ENCODE measurements around the gene ABO. TPM values are rescaled to one million over a fixed set of nuclear protein-coding genes. Genes with fewer than 3 reads are reported as not detected.
"Not testable (repeated sequence)": the region's sequence is repeated elsewhere in the genome, so short reads cannot be mapped to it uniquely, and the experiment has no call there.

ABO gene
- total RNA-seq, 1 donor from 2014 or later, result 0.17 TPM

DNA sequence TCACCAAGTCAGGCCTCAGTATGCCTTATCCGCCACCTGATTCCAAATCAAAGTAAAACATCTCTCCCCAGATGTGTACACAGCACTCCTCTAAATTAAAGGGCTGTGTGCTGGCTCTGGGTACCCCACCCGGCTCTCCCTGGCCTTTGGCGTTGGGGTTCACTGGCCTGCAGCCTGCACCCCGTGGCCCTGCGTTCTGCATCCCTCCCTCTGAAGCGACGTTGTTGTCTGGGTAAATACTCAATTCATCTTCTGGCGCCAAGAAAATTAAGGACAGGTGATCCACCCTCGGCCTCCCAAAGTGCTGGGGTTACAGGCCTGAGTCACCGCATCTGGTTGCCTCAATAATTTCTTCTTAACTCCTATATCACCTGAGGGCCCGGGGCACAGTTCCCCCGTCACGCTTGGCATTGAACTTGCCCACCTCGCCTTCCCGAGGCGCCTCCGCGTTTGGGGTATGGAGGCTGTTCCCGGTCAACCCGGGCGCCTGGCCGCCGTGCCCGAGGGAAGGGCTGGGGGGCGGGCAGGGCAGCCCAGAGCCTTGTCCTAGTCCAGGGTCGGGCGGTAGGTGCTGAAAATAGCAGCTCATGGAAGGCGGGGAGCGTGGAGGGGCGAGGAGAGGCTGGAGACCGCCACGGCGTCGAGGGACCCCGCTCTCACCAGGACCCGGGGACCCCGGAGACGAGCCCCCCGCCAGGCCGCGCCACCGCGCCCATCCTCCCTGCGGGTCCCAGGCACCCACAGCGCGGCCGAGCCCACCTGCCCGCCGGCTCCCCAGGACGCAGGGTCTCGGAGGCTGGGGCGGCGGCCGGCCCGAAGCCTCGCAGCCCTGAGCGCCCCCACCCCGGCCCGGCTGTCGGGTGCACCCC, 531 bp downstream of the ABO start:
- Mint-ChIP-seq H3K4me3 (ENCODE audit: unreplicated experiment) (no peak overlapping the region), H3K9me3 (ENCODE audit: low read depth) (peaks cover 6% of the 10 kb centered on the region), H3K27me3 (ENCODE audit: low read depth) (peaks cover 55% of the 10 kb centered on the region), H3K27ac (ENCODE audit: unreplicated experiment) (no peak overlapping the region), H3K36me3 (ENCODE audit: low read depth) (no peaks in the 10 kb centered on the region), H3K4me1 (ENCODE audit: low read depth) (peaks cover 3% of the 10 kb centered on the region)
- no peak for DNase-seq (ENCODE audit: low spot score)
- TF ChIP-seq, protein P1, sequence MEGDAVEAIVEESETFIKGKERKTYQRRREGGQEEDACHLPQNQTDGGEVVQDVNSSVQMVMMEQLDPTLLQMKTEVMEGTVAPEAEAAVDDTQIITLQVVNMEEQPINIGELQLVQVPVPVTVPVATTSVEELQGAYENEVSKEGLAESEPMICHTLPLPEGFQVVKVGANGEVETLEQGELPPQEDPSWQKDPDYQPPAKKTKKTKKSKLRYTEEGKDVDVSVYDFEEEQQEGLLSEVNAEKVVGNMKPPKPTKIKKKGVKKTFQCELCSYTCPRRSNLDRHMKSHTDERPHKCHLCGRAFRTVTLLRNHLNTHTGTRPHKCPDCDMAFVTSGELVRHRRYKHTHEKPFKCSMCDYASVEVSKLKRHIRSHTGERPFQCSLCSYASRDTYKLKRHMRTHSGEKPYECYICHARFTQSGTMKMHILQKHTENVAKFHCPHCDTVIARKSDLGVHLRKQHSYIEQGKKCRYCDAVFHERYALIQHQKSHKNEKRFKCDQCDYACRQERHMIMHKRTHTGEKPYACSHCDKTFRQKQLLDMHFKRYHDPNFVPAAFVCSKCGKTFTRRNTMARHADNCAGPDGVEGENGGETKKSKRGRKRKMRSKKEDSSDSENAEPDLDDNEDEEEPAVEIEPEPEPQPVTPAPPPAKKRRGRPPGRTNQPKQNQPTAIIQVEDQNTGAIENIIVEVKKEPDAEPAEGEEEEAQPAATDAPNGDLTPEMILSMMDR (IDR thresholded peaks at IDR 0.05), result no peak

DNA sequence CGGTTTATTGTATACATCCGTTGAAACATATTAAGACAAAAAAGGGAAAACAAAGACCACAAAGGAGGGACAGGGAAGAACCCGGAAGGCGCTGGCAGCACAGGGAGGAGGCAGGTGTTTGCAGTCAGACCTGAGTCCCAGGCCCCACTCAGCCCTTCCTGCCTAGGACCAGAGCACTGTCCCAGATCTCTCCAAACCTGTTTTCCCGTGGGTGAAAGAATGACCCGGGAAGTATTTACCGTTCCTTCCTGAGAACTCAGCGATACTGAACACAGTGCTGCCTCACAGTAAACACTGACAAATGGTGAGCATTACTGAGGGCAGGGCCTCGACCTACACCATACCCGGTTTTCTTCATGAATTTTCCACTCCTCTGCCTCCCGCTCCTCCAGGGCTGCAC, 1.2 kb downstream of the ABO start:
- Mint-ChIP-seq H3K27ac (ENCODE audit: unreplicated experiment) (no peak overlapping the region), H3K4me3 (ENCODE audit: unreplicated experiment) (no peak overlapping the region), H3K9me3 (ENCODE audit: low read depth) (peaks cover 3% of the 10 kb centered on the region), H3K27me3 (ENCODE audit: low read depth) (peaks cover 57% of the 10 kb centered on the region), H3K36me3 (ENCODE audit: low read depth) (no peaks in the 10 kb centered on the region), H3K4me1 (ENCODE audit: low read depth) (peaks cover 3% of the 10 kb centered on the region)
- TF ChIP-seq, protein P1 (IDR thresholded peaks at IDR 0.05), result no peak
- DNase-seq (ENCODE audit: low spot score), result no peak

DNA sequence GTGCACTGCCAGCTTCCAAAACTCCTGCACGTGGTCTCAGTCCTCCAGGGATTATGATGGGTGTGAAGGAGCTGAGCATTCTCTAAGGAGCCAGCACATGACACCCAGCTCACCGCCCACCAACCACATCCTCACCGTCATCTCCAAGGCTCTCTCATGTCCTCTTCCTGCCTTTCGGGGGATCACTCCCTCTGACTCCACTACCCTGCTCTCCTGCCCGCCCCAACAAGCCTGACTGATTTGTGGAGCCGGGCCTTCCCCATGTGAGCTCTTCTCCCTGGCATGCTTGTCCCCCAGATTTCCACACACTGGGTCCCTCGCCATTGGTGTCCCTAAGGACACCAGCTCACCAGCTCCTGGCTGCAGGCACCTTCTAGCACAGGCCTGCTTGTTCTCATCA, 1.9 kb downstream of the ABO start:
- Mint-ChIP-seq H3K4me1 (ENCODE audit: low read depth) (peaks cover 3% of the 10 kb centered on the region), H3K27me3 (ENCODE audit: low read depth) (peaks cover 59% of the 10 kb centered on the region), H3K9me3 (ENCODE audit: low read depth) (peaks cover 2% of the 10 kb centered on the region), H3K27ac (ENCODE audit: unreplicated experiment) (no peak overlapping the region), H3K4me3 (ENCODE audit: unreplicated experiment) (no peak overlapping the region), H3K36me3 (ENCODE audit: low read depth) (no peaks in the 10 kb centered on the region)
- TF ChIP-seq, protein P1 (IDR thresholded peaks at IDR 0.05), result no peak
- no peak for DNase-seq (ENCODE audit: low spot score)

DNA sequence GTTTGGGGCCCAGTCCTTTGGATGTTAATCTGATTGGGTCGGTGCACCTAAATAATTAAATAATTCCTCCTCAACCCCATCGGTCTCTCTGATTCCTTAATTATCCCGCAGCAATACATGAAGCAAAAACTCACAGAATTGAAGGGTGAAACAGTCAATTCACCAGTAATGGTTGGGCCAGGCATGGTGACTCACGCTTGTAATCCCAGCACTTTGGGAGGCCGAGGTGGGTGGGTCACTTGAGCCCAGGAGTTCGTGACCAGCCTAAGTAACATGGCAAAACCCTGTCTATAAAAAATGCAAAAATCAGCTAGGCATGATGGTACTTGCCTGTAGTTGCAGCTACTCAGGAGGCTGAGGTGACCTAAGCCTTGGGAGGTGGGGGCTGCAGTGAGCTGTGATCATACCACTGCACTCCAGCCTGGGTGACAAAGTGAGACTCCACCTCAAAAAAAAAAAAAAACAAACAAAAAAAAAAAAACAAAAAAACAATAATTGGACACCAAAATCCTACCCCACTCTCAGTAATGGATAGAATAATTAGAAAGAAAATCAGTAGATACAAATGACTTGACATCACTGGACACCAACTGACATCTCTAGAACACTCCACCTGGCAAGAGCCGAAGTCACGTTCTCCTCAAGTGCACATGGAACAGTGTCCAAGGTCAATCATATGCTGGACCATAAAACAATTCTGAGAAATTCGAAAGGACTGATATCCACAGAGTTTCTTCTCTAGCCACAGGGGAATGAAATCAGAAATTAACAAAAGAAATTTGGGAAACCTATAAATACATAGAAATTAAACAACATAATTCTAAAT, 5.3 kb downstream of the ABO start:
- peaks cover 55% of the 10 kb centered on the region for H3K27me3 Mint-ChIP-seq (ENCODE audit: low read depth)
- H3K9me3 Mint-ChIP-seq (ENCODE audit: low read depth), result peaks cover 2% of the 10 kb centered on the region
- TF ChIP-seq, protein P1 (IDR thresholded peaks at IDR 0.05), result no peak
- no peaks in the 10 kb centered on the region for H3K4me1 Mint-ChIP-seq (ENCODE audit: low read depth)
- no peak overlapping the region for H3K4me3 Mint-ChIP-seq (ENCODE audit: unreplicated experiment)
- no peaks in the 10 kb centered on the region for H3K36me3 Mint-ChIP-seq (ENCODE audit: low read depth)
- no peak for DNase-seq (ENCODE audit: low spot score)
- H3K27ac Mint-ChIP-seq (ENCODE audit: unreplicated experiment), result no peak overlapping the region

DNA sequence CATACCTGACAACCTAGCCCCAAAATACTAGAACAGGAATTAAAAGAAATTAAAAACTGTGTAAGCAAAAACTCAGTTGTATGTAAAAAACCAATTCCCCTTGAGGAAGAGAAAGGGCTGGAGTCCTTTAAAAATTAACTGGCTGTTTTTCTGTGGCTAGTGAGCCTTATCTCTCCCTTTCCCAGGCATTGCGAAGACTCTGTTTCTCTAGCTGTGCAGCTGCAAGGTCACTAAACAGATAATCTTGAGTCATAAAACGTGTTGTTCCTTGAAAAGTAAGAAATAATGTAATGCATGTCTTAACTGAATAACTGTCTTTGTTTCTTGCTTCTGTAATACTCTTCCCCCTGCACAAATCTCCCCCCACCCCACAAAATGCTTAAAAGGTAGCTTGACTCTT, 5.9 kb downstream of the ABO start:
- not testable (repeated sequence) for H3K36me3 Mint-ChIP-seq (ENCODE audit: low read depth)

More for the DNA sequence above, 5.9 kb downstream of the ABO start:
- peaks cover 52% of the 10 kb centered on the region for H3K27me3 Mint-ChIP-seq (ENCODE audit: low read depth)
- not testable (repeated sequence) for H3K4me3 Mint-ChIP-seq (ENCODE audit: unreplicated experiment); H3K9me3 Mint-ChIP-seq (ENCODE audit: low read depth); H3K4me1 Mint-ChIP-seq (ENCODE audit: low read depth); DNase-seq (ENCODE audit: low spot score); H3K27ac Mint-ChIP-seq (ENCODE audit: unreplicated experiment)

Measured in chondrocyte (in vitro differentiated cells).